Body of pancreas (tissue), 4 donors: Measurements from ENCODE around the gene TCP11. TPM values are rescaled to one million over a fixed set of nuclear protein-coding genes. Genes with fewer than 3 reads are reported as not detected.

ENCODE experiments used
- ATAC-seq: fragments of 150-250 bp; one replicate; pipeline ENCODE4 v1.9.1; 2016
- DNase-seq, 4 donors: peaks; one replicate each; pipeline ENCODE4 v3.0.0-alpha.2; 2019
- H3K27ac ChIP-seq, 4 donors: fragments of 200-600 bp; sonication (generic); 1 replicate in 3 of 4; 2 replicates in 1 of 4; pipeline versions ENCODE4 v1.5.1 to v1.6.1; 2016 to 2019; ENCODE audit warnings: mild to moderate bottlenecking in 1 of 4, mixed read lengths in 1 of 4, moderate library complexity in 1 of 4
- H3K27me3 ChIP-seq, 2 donors: fragments of 200-600 bp; sonication (generic); one replicate each; pipeline ENCODE4 v1.6.0; 2016; ENCODE audit warnings: mild to moderate bottlenecking in 1 of 2
- H3K36me3 ChIP-seq, 2 donors: fragments of 200-600 bp; sonication (generic); replicated peaks in 1 of 2; 2 replicates each; pipeline ENCODE4 v1.5.1; 2016; ENCODE audit warnings: low read depth in 2 of 2; ENCODE audit not compliant: insufficient read depth in 1 of 2
- H3K4me1 ChIP-seq: fragments of 200-600 bp; sonication (generic); one replicate; pipeline ENCODE4 v1.6.0; 2016
- H3K4me3 ChIP-seq, 2 donors: fragments of 200-600 bp; sonication (generic); 1 replicate in 1 of 2; 2 replicates in 1 of 2; pipeline ENCODE4 v1.5.1; 2016 to 2019
- H3K9me3 ChIP-seq, 3 donors: fragments of 200-600 bp; sonication (generic); 1 replicate in 2 of 3; 2 replicates in 1 of 3; pipeline ENCODE4 v1.5.1; 2016
- CTCF ChIP-seq, 7 experiments: fragments of 450-650 bp in 4 of 7; fragments of 200-600 bp in 3 of 7; sonication (generic) in 3 of 7; IDR thresholded peaks; one replicate each; pipeline ENCODE4 v1.5.1; 2016 to 2019; ENCODE audit warnings: antibody characterized with exemption in 7 of 7
- POLR2A ChIP-seq, 3 donors: fragments of 450-650 bp; IDR thresholded peaks; one replicate each; pipeline ENCODE4 v1.6.1; 2016; ENCODE audit warnings: antibody characterized with exemption in 3 of 3, mild to moderate bottlenecking in 2 of 3
- WGBS, 2 donors: methylation state at CpG; one replicate each; pipeline ENCODE4 v1.1.5; 2017; 5-methylcytosine and 5-hydroxymethylcytosine counted together
- intact Hi-C: fragments of 100-400 bp; cut with DNase I; formaldehyde crosslinking; loops from one replicate; pipeline ENCODE4 v1.15.1; 2023
- total RNA-seq, 2 donors: library from RNA; depleted of rRNA; stranded (reverse); fragments of >200 nt; gene quantifications; one replicate each; pipeline ENCODE4 v1.1.0, GENCODE V29; 2016

Gene TCP11
- total RNA-seq, 2 donors from 2014 or later: not detected

- ATAC-seq (no peak), DNase-seq (no peak)
- H3K27me3 ChIP-seq: no peaks in the 10 kb centered on the region
- H3K27ac ChIP-seq: no peak overlapping the region
- H3K9me3 ChIP-seq: no peaks in the 10 kb centered on the region
- peaks cover 0 to 7% of the 10 kb centered on the region in 2 donors for H3K36me3 ChIP-seq
- no peaks in the 10 kb centered on the region for H3K4me1 ChIP-seq
- H3K4me3 ChIP-seq: no peak overlapping the region
- WGBS, 2 donors: 93 to 94% methylated on average over 3 to 8 of the region's 20 CpGs
- intact Hi-C loops: no loop called here
- no peak for TF ChIP-seq CTCF (IDR thresholded peaks at IDR 0.05)
- TF ChIP-seq POLR2A (IDR thresholded peaks at IDR 0.05): no peak
These were observed 62.8 kb downstream of the TCP11 start for GRCh38 chr6:35078226-35078850.

GRCh38 chr6:35077713-35078105 is 63.4 kb downstream of the TCP11 start:
- 84 to 98% methylated on average over 6 to 11 of the region's 11 CpGs for WGBS, 2 donors
- intact Hi-C loops: no loop called here
- ATAC-seq: no peak

GRCh38 chr6:35076997-35077712 is 64.0 kb downstream of the TCP11 start:
- intact Hi-C loops: no loop called here
- Histone ChIP-seq H3K4me1 (no peaks in the 10 kb centered on the region), H3K36me3 (peaks cover 0 to 7% of the 10 kb centered on the region in 2 donors), H3K4me3 (no peak overlapping the region), H3K9me3 (no peaks in the 10 kb centered on the region), H3K27ac (no peak overlapping the region), H3K27me3 (no peaks in the 10 kb centered on the region)
- no peak for TF ChIP-seq CTCF (IDR thresholded peaks at IDR 0.05)
- no peak for TF ChIP-seq POLR2A (IDR thresholded peaks at IDR 0.05)
- WGBS, 2 donors: 83 to 85% methylated on average over 17 of the region's 17 CpGs
- DNase-seq: no peak
- no peak for ATAC-seq

More at GRCh38 chr6:35077713-35078105, 63.4 kb downstream of the TCP11 start:
- peaks cover 0 to 7% of the 10 kb centered on the region in 2 donors for H3K36me3 ChIP-seq
- H3K9me3 ChIP-seq: no peaks in the 10 kb centered on the region
- H3K27ac ChIP-seq: no peak overlapping the region
- no peak for TF ChIP-seq CTCF (IDR thresholded peaks at IDR 0.05)
- no peak for TF ChIP-seq POLR2A (IDR thresholded peaks at IDR 0.05)
- H3K4me3 ChIP-seq: no peak overlapping the region
- no peaks in the 10 kb centered on the region for H3K4me1 ChIP-seq
- DNase-seq: no peak
- no peaks in the 10 kb centered on the region for H3K27me3 ChIP-seq

DNA sequence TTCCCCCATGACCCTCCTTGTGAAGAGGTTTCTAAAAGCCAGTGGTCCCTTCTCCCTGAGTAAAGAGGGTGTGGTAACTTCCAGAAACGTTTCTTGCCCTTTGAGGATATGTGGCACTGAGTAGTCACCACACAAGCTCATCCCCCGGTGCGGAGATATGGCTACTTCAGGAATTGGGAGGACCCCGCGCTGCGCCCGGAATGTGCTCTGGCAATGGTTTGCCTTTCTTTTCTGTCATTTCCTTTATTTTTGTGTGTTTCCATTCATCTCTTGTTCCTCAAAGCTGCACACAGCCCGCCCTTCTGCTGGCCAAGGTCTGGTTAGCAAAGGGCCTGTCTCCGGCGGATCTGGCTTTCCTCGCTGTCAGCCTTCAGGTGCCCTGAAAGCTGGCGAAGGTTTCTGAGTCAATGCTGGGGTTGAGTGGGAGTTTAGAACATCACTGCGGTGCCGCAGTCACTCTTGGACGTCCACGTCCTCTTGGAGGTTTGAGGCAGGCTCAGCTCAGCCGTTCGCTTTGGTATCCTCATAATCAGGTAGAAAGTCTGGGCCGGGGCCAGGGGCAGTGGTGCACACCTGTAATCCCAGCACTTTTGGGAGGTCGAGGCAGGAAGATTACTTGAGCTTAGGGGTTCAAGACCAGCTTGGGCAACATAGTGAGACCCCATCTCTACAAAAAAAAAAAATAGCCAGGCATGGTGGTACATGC is 67.2 kb downstream of the TCP11 start:
- WGBS, 2 donors: 91 to 93% methylated on average over 17 to 20 of the region's 20 CpGs
- DNase-seq (no peak), ATAC-seq (no peak)
- no peaks in the 10 kb centered on the region for H3K4me1 ChIP-seq
- no peak overlapping the region for H3K27ac ChIP-seq
- TF ChIP-seq CTCF (IDR thresholded peaks at IDR 0.05): no peak
- no peak for TF ChIP-seq POLR2A (IDR thresholded peaks at IDR 0.05)
- no peak overlapping the region for H3K4me3 ChIP-seq
- no peaks in the 10 kb centered on the region for H3K9me3 ChIP-seq
- peaks cover 0 to 1% of the 10 kb centered on the region in 2 donors for H3K36me3 ChIP-seq
- intact Hi-C loops: no loop called here
- no peaks in the 10 kb centered on the region for H3K27me3 ChIP-seq
